CD4-positive, alpha-beta memory T cell (primary cell): ENCODE results near the gene FADS2. TPM values are rescaled to one million over a fixed set of nuclear protein-coding genes. Genes with fewer than 3 reads are reported as not detected.

Experiments used
- CTCF ChIA-PET: fragments of 350-600 bp; sonication (Branson Sonifier 250); formaldehyde crosslinking; loops from one replicate; lab custom pipeline; 2021; ENCODE audit warnings: inconsistent platforms; ENCODE audit not compliant: partially characterized antibody; lab: Charles Lee
- POLR2A ChIA-PET: fragments of 350-600 bp; sonication (Branson Sonifier 250); formaldehyde crosslinking; loops from one replicate; lab custom pipeline; 2021; ENCODE audit not compliant: partially characterized antibody; lab: Charles Lee
- DNase-seq, 5 donors: peaks; one replicate each; pipeline versions ENCODE4 v3.0.0 to v3.0.0-alpha.2; 2020 to 2022; ENCODE audit warnings: mixed read lengths in 1 of 5
- H3K27ac ChIP-seq: one replicate; pipeline ENCODE4 v1.7.0; 2013; ENCODE audit warnings: low read depth, low read length
- H3K27me3 ChIP-seq: 2 replicates; pipeline ENCODE4 v1.7.0; 2013; ENCODE audit warnings: mild to moderate bottlenecking, low read length, moderate library complexity; ENCODE audit not compliant: insufficient read depth
- H3K36me3 ChIP-seq: 2 replicates; pipeline ENCODE4 v1.7.0; 2013; ENCODE audit warnings: mild to moderate bottlenecking, low read length, moderate library complexity; ENCODE audit not compliant: insufficient read depth
- H3K4me1 ChIP-seq: 2 replicates; pipeline ENCODE4 v1.7.0; 2013; ENCODE audit warnings: mild to moderate bottlenecking, low read length, moderate library complexity; ENCODE audit not compliant: insufficient read depth
- H3K4me3 ChIP-seq, 2 donors: one replicate each; pipeline ENCODE4 v1.7.0; 2013; ENCODE audit warnings: low read length in 2 of 2, mild to moderate bottlenecking in 1 of 2
- H3K9me3 ChIP-seq, 2 donors: one replicate each; pipeline ENCODE4 v1.7.0; 2013; ENCODE audit warnings: low read length in 2 of 2, control low read depth in 1 of 2; ENCODE audit not compliant: control insufficient read depth in 1 of 2
- H3K27ac Mint-ChIP-seq, 7 donors: one replicate each; pipeline ENCODE4 v1.8.0; 2020 to 2021; ENCODE audit warnings: mixed read lengths in 7 of 7, mild to moderate bottlenecking in 6 of 7, inconsistent platforms in 3 of 7, moderate library complexity in 3 of 7
- H3K27me3 Mint-ChIP-seq, 2 donors: one replicate each; pipeline ENCODE4 v1.8.0; 2020 to 2021; ENCODE audit warnings: mixed read lengths in 2 of 2
- H3K36me3 Mint-ChIP-seq, 2 donors: one replicate each; pipeline ENCODE4 v1.8.0; 2020 to 2021; ENCODE audit warnings: mixed read lengths in 2 of 2, inconsistent platforms in 1 of 2, mild to moderate bottlenecking in 1 of 2
- H3K4me1 Mint-ChIP-seq, 4 donors: one replicate each; pipeline ENCODE4 v1.8.0; 2020 to 2021; ENCODE audit warnings: mixed read lengths in 4 of 4, mild to moderate bottlenecking in 1 of 4
- H3K4me3 Mint-ChIP-seq, 8 donors: one replicate each; pipeline ENCODE4 v1.8.0; 2020 to 2021; ENCODE audit warnings: mixed read lengths in 8 of 8, mild to moderate bottlenecking in 7 of 8, moderate library complexity in 6 of 8, inconsistent platforms in 3 of 8
- H3K9me3 Mint-ChIP-seq, 8 donors: one replicate each; pipeline ENCODE4 v1.8.0; 2020 to 2021; ENCODE audit warnings: mixed read lengths in 8 of 8, mild to moderate bottlenecking in 5 of 8, inconsistent platforms in 3 of 8, moderate library complexity in 1 of 8
- intact Hi-C: fragments of 100-400 bp; cut with micrococcal nuclease; formaldehyde crosslinking; loops from one replicate; pipeline ENCODE4 v1.15.1; 2023
- polyA plus RNA-seq, 2 donors: library from polyadenylated mRNA; unstranded; fragments of 300-500 nt; fragmentation: Illumina TruSeq; gene quantifications; one replicate each; pipeline ENCODE4 v1.2.3, GENCODE V29; 2021
- total RNA-seq, 2 experiments: library from RNA; stranded (reverse); gene quantifications; one replicate each; pipeline ENCODE4 v1.2.3, GENCODE V29; 2021

Gene FADS2
- total and polyA plus RNA-seq, 4 experiments from 2014 or later: 0.06 to 0.94 (median 0.47) TPM

DNA sequence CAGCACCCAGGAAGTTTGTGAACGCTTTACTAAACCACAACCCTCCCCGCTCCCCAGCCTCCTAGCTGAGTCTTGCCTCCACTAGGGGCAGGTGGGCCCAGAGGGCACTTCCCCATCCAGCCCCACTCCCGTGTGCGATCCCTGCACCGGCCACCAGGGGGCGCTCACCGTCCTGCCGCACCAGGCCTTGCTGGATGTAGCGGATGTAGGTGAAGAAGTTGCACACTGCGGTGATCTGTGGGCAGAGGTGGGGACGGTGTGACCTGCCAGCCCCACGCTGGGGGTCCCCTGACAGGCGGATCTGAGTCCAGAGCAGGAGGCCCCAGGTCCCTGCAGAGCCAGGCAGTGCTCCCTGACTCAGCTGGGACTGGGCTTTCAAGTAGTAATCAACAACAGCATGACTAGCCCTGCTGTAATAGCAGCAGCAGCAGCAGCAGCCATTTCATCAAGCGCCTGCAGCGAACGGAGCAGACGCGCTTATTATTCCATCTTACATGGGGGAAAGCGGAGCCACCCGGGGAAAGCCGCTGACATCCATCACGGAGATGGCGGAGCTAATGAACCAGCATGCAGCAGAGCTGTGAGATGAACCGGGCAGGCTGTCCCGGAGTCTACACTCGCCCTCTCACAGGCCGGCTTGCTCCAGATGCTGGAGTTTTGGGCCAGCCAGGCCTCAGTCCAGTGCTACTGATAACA lies 71.2 kb downstream of the FADS2 start:
- Histone ChIP-seq H3K27me3 (no peaks in the 10 kb centered on the region), H3K36me3 (no peaks in the 10 kb centered on the region), H3K4me3 (no peak overlapping the region), H3K27ac (no peak overlapping the region), H3K4me1 (peaks cover 7% of the 10 kb centered on the region), H3K9me3 (no peaks in the 10 kb centered on the region)
- H3K27ac Mint-ChIP-seq: peak overlapping the region in 6 of 7 donors; percentile 2 to 93 (median 76)
- intact Hi-C loops: loop anchor here (1.0 to 5.0 kb wide), 5 partner anchors 48 to 209 kb away; partner anchors contain the start of gene FTH1
- H3K9me3 Mint-ChIP-seq: peaks cover 0 to 2% (median 0%) of the 10 kb centered on the region in 8 donors
- POLR2A ChIA-PET: interaction anchor here (0.9 to 3.9 kb wide), 5 partner anchors 9 to 208 kb away, joined by 3 to 30 read pairs (median 9); partner anchors contain the start of genes FADS3 and FTH1
- H3K36me3 Mint-ChIP-seq: no peaks in the 10 kb centered on the region
- H3K27me3 Mint-ChIP-seq: no peaks in the 10 kb centered on the region
- peaks cover 4 to 6% (median 5%) of the 10 kb centered on the region in 4 donors for H3K4me1 Mint-ChIP-seq
- DNase-seq: peak; percentile 89 to 92 (median 90)
- CTCF ChIA-PET: interaction anchor here (0.6 to 11.6 kb wide), 38 partner anchors 10 to 930 kb away, joined by 3 to 387 read pairs (median 4); partner anchors contain the start of genes FEN1, FTH1 and TMEM258
- peak overlapping the region in 1 of 8 donors; percentile 4 for H3K4me3 Mint-ChIP-seq

- ChIA-PET POLR2A (interaction anchor here (0.9 to 3.9 kb wide), 2 partner anchors 47 to 182 kb away, joined by 3 to 30 read pairs; no protein-coding TSS in a partner anchor), CTCF (interaction anchor here (1.4 to 11.6 kb wide), 11 partner anchors 9 to 248 kb away, joined by 3 to 387 read pairs (median 31); no protein-coding TSS in a partner anchor)
- H3K4me3 Mint-ChIP-seq: no peak overlapping the region
- Histone ChIP-seq H3K4me1 (peaks cover 7% of the 10 kb centered on the region), H3K4me3 (no peak overlapping the region), H3K27ac (no peak overlapping the region), H3K36me3 (no peaks in the 10 kb centered on the region), H3K27me3 (no peaks in the 10 kb centered on the region), H3K9me3 (no peaks in the 10 kb centered on the region)
- H3K27me3 Mint-ChIP-seq: no peaks in the 10 kb centered on the region
- peaks cover 0 to 2% (median 0%) of the 10 kb centered on the region in 8 donors for H3K9me3 Mint-ChIP-seq
- no peaks in the 10 kb centered on the region for H3K36me3 Mint-ChIP-seq
- H3K4me1 Mint-ChIP-seq: peaks cover 4 to 6% (median 5%) of the 10 kb centered on the region in 4 donors
- intact Hi-C loops: no loop called here
- DNase-seq: no peak
- peak overlapping the region in 2 of 7 donors; percentile 36 to 59 for H3K27ac Mint-ChIP-seq
Measured at GRCh38 chr11:61900251-61900650, 72.2 kb downstream of the FADS2 start.

- H3K9me3 Mint-ChIP-seq: peaks cover 0 to 2% (median 0%) of the 10 kb centered on the region in 8 donors
- ChIA-PET POLR2A (no interaction called here), CTCF (interaction anchor here (1.3 to 11.6 kb wide), 5 partner anchors 30 to 206 kb away, joined by 3 to 387 read pairs (median 17); no protein-coding TSS in a partner anchor)
- no peak overlapping the region for H3K27ac Mint-ChIP-seq
- H3K4me1 Mint-ChIP-seq: peaks cover 4 to 6% (median 5%) of the 10 kb centered on the region in 4 donors
- Histone ChIP-seq H3K4me1 (peaks cover 7% of the 10 kb centered on the region), H3K9me3 (no peaks in the 10 kb centered on the region), H3K27ac (no peak overlapping the region), H3K36me3 (no peaks in the 10 kb centered on the region), H3K4me3 (no peak overlapping the region), H3K27me3 (no peaks in the 10 kb centered on the region)
- no peak overlapping the region for H3K4me3 Mint-ChIP-seq
- H3K27me3 Mint-ChIP-seq: no peaks in the 10 kb centered on the region
- intact Hi-C loops: no loop called here
- H3K36me3 Mint-ChIP-seq: no peaks in the 10 kb centered on the region
- no peak for DNase-seq
Measured at GRCh38 chr11:61901397-61901796, 73.3 kb downstream of the FADS2 start.

DNA sequence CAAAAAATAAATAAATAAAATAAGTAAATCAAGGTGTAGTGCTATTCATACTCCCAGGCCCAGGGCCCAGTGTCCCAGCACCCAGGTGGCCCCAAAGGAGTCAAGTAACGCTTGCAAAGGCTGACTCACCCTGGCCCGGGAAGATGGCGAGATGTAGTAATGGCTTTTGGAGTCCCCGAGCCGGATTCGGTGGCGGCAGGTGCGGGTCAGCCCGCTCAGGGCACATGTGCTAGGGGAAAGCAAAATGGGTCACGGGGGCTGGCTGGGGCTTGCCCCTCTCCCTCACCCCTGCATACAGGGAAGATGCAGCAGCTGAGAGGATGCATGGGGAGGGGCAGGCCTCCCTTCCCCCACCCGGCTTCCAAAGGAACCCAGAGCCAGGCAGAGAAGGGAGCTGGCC lies 74.2 kb downstream of the FADS2 start:
- H3K4me3 ChIP-seq: no peak overlapping the region
- Mint-ChIP-seq H3K27ac (no peak overlapping the region), H3K4me3 (no peak overlapping the region), H3K36me3 (no peaks in the 10 kb centered on the region), H3K4me1 (peaks cover 4 to 6% (median 5%) of the 10 kb centered on the region in 4 donors), H3K27me3 (no peaks in the 10 kb centered on the region), H3K9me3 (peaks cover 0 to 2% (median 0%) of the 10 kb centered on the region in 8 donors)
- no peaks in the 10 kb centered on the region for H3K27me3 ChIP-seq
- ChIA-PET CTCF (interaction anchor here (0.8 to 11.6 kb wide), 6 partner anchors 27 to 205 kb away, joined by 3 to 387 read pairs (median 10); no protein-coding TSS in a partner anchor), POLR2A (no interaction called here)
- H3K4me1 ChIP-seq: peaks cover 7% of the 10 kb centered on the region
- intact Hi-C loops: no loop called here
- H3K36me3 ChIP-seq: no peaks in the 10 kb centered on the region
- no peaks in the 10 kb centered on the region for H3K9me3 ChIP-seq
- DNase-seq: no peak
- no peak overlapping the region for H3K27ac ChIP-seq

DNA sequence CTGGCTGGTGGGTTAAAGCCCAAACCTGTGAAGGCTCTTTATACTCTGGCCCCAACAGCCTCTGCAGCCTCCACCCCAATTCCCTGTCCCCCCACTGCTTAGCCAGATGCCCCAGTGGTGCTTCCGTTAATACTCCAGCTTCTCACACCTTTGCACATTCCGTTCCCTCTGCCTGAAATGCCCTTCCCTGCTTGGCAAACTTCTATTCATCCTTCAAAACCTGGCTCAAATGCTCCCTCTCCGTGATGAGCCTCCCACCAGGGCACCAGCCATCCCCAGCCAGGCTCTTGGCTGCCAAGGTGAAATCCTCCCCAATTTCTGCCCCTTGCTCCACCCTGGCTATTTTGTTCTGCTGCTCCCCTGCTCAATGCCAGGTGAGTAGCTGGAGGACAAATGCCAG lies 75.7 kb downstream of the FADS2 start:
- Histone ChIP-seq H3K4me1 (peaks cover 7% of the 10 kb centered on the region), H3K9me3 (no peaks in the 10 kb centered on the region), H3K4me3 (no peak overlapping the region), H3K27me3 (no peaks in the 10 kb centered on the region), H3K36me3 (no peaks in the 10 kb centered on the region), H3K27ac (no peak overlapping the region)
- ChIA-PET CTCF (interaction anchor here (1.6 to 11.6 kb wide), 3 partner anchors 43 to 180 kb away, joined by 5 to 387 read pairs (median 8); no protein-coding TSS in a partner anchor), POLR2A (no interaction called here)
- DNase-seq: no peak
- Mint-ChIP-seq H3K27ac (peak overlapping the region in 1 of 7 donors; percentile 75), H3K4me3 (no peak overlapping the region), H3K4me1 (peaks cover 4 to 6% (median 5%) of the 10 kb centered on the region in 4 donors), H3K9me3 (peaks cover 0 to 2% (median 0%) of the 10 kb centered on the region in 8 donors), H3K36me3 (no peaks in the 10 kb centered on the region), H3K27me3 (no peaks in the 10 kb centered on the region)
- intact Hi-C loops: no loop called here

DNA sequence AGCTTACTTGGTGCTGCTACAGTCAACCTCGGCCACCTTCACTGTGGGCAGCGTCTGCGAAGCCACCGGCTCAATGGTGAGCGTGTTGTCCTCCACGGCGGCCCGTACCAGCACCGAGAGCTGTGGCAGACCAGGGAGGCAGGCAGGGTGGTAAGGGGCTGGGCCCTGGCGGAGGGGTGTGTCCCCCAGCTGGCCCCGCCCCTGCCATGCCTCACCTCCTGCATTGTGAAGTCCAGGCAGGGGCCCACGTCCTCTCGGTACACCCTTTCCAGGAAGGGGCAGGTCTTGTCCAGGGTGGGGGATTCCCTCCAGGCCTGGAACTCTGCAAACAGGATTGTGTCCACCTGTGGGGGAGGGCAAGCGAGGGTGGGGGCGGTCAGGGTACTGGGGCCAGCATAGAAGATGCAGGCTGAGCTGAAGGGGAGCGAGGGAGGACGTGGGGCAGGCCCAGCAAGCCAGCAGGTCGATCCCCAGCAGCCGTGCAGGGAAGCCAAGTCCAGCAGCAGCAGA lies 76.5 kb downstream of the FADS2 start:
- Histone ChIP-seq H3K9me3 (no peaks in the 10 kb centered on the region), H3K36me3 (no peaks in the 10 kb centered on the region), H3K27me3 (no peaks in the 10 kb centered on the region), H3K27ac (no peak overlapping the region), H3K4me3 (no peak overlapping the region), H3K4me1 (peaks cover under 1% of the 10 kb centered on the region)
- intact Hi-C loops: no loop called here
- H3K4me1 Mint-ChIP-seq: no peaks in the 10 kb centered on the region
- POLR2A ChIA-PET: no interaction called here
- H3K27me3 Mint-ChIP-seq: no peaks in the 10 kb centered on the region
- H3K9me3 Mint-ChIP-seq: peaks cover 0 to 2% (median 0%) of the 10 kb centered on the region in 8 donors
- no peak overlapping the region for H3K27ac Mint-ChIP-seq
- H3K4me3 Mint-ChIP-seq: no peak overlapping the region
- DNase-seq: no peak
- H3K36me3 Mint-ChIP-seq: no peaks in the 10 kb centered on the region
- CTCF ChIA-PET: interaction anchor here (1.3 to 11.6 kb wide), 3 partner anchors 9 to 179 kb away, joined by 3 to 387 read pairs (median 5); no protein-coding TSS in a partner anchor
